ENCODE data around the gene GPR42.
"Not testable (repeated sequence)": the region's sequence is repeated elsewhere in the genome, so short reads cannot be mapped to it uniquely, and the experiment has no call there.

Gene GPR42

GRCh38 chr19:35347171-35347929 is 23.5 kb upstream of the GPR42 start, which contains the start of gene FFAR1:
FFAR1 (plus strand) TSS chr19:35347902; CDS start chr19:35351552, 3,650 bp downstream.
- DNase-seq, result peak in 3 of 5 donors; percentile 26 to 66 (median 32)

DNA sequence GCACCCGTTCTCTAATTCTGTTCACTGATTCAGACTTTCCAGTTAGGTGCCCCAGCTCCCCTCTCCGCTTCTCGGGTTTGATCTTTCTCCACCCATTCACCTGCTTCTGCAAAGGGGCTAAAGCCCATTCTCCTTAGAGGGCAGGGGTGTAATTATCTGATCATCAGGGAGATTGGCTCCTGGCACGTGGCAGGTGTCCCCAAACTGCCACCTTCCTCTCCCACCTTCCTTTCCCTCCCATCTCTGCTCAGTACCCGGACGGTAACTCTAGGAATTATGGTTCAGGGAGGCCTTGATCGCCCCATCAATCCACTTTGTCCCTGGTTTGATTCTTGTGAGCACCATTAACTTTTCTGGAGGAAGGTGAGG is 23.0 kb upstream of the GPR42 start:
- DNase-seq, result no peak

DNA sequence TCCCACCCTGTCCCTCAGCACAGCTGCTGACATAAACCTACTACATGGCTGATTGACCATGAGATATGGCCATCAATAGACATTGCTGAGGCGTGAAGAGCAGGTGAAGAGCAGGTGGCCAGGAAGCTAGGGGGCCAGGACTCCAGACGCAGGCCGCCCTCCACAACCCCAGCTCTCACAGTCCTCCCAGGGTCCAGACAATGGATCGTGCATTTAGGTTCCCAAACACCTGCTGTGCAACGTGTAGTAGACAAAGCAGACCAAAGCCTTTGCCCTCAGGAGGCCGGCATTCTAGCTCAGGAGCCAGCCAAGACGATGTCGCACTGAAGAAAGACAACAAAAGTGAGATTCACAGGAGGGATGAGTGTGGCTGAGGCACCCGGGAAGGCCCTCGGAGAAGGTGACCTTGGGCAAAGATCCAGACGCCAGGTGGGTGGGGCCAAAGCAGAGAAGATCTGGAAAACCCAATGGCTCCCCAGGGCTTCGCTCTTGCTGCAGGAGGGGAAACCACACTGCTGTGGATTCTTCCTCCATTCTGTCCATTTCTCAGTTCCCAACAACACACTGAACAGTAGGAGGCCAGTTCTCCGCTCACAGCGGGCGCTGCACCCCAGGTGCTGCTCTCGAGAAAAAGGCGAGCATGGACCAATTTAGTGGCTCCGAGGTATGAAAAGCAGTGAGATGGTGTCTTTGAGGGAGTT is 21.8 kb upstream of the GPR42 start:
- DNase-seq, result no peak

DNA sequence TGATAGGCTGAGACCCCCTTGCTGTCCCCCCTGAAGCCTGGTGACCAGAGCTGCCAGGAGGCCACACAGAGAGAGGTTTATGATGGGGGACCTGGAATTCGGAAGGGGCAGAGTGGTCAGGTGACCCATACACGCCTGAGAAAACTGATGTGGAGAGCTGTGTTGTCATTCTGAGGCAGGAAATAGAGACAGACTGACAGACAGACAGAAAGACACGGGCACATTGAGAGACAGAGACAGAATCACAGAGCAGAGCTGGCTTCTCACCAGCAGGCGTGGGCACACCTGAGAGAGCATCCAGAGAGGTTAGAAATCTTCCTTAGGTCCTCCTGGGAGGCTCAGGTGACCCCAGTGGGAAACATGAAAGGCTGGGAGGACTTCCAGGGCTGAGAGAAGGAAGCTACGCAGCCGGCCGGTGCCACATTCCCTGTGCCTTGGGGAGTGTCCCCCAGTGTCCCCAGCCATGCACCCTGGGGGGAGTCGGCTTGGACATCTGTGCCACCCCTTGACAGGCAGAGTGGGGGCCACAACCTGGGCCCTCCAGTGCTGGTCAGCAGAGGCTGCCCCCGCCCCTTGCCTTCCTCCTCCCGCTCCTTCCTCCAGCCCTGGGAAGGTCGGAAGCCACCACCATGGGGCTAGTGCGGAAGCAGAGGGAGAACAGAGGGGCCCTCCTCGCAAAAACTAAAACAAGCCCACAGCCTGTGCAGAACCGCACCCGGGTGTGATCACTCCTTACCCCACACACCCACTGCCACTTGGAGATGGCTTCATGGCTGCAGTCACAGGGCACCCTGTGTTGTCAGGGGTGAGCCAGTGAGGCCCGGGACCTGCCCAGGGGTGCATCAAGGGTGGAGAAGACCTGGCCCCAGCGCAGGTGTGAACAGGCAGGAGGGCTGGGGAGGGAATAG is 21.0 kb upstream of the GPR42 start:
- no peak for DNase-seq

DNA sequence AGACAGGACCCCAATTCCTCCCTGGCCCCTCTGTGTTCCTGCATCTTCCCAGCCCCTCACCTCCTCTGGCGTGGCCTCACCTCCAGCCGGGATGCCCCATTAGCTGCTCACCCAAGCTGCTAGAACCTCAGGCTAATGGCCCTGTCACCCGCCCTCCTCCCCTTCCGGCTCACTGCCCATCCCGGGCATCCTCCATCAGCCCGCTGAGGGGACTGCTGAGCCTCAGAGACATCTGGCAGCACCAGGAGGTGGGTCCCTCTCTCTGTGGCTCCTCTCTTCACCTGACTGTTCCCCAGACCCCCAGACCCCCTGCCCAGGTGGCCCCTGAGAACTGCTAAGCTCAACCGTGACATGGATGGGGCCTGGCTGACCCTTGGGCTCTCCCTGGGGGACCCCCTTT is 20.3 kb upstream of the GPR42 start:
- DNase-seq, result no peak

DNA sequence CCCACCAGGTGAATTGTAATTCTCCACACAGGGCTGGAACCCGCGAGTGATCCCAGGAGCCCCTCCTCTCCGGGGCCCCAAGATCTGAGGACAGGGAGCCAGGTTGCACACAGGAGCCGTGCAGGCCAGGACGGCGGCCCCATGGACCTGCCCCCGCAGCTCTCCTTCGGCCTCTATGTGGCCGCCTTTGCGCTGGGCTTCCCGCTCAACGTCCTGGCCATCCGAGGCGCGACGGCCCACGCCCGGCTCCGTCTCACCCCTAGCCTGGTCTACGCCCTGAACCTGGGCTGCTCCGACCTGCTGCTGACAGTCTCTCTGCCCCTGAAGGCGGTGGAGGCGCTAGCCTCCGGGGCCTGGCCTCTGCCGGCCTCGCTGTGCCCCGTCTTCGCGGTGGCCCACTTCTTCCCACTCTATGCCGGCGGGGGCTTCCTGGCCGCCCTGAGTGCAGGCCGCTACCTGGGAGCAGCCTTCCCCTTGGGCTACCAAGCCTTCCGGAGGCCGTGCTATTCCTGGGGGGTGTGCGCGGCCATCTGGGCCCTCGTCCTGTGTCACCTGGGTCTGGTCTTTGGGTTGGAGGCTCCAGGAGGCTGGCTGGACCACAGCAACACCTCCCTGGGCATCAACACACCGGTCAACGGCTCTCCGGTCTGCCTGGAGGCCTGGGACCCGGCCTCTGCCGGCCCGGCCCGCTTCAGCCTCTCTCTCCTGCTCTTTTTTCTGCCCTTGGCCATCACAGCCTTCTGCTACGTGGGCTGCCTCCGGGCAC is 19.3 kb upstream of the GPR42 start:
- no peak for DNase-seq

- DNase-seq, result no peak
These were observed 18.8 kb upstream of the GPR42 start for GRCh38 chr19:35352177-35352447.

DNA sequence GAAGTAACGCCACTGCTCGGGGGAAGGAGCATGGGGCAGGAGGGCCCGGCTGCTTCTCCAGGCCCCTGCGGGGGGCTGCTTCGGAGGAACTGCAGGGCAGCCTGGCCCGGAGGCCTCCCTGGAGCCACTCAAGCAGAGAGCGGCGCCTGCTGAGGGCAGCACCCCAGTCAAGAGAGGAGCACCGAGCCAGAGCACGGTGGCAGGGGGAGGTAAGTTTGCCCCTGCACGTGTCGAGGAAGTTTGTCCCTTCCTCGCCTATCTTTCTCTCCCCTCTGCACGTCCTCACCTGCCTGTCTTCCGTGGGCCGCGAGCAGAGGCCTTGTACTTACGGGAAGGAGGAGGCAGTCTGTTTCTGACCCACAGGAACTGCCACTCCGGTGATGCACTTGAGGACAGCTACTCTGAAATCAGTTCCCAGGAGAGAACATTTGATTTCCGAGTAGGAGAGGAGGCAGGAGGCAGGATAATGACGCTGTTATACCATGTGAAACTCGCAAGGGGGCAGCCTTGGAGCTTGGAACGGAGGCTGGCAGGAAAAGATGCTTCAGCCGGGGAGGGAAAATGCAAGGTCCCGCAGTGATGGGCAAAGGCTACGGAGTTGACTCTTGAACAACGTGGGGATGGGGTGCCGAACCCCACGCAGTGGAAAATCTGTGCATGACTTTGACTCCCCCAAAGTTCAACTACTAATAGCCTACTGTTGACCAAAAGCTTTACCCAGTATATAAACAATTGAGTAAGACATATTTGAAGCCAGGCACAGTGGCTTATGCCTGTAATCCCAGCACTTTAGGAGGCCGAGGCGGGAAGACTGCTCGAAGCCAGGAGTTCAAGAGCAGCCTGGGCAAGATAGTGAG is 18.2 kb upstream of the GPR42 start:
- peak; percentile 38 to 70 (median 55) for DNase-seq

DNA sequence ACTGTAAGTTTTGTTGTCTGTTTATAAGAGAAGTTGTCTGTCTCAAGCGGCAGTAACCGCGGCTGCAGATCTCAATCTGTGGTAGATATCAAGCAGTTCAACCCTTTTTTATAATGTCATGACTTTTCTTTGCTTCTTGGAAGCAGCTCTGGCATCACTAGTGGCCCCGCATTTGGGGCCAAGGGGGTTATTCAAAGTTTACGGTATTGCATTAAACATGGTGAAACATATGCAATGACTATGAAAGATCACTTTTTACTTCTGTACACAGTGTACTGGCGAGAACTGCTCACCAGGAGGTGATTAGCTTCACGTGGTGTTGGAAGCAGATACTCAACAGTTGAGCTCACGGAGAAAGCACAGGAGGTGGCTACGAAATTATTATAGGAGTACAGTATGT is 17.2 kb upstream of the GPR42 start:
- no peak for DNase-seq

DNA sequence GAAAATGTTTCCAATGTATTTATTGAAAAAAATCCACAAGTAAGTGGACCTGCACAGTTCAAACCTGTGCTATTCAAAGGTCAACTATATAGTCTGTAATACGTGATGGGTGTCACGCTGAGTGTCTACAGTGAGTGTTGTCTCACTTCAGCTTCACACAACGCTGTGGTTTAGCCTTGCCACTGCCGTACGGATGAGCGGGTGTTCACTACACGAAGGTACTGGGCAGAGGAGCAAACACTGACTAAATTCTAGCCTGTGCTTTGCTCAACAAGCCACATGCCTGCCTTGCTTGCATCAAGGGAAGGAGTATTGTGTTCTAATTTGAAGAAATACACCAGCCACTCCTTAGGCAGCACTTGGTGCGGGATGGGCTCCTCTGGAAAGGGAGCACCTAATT is 16.0 kb upstream of the GPR42 start:
- DNase-seq, result no peak

DNA sequence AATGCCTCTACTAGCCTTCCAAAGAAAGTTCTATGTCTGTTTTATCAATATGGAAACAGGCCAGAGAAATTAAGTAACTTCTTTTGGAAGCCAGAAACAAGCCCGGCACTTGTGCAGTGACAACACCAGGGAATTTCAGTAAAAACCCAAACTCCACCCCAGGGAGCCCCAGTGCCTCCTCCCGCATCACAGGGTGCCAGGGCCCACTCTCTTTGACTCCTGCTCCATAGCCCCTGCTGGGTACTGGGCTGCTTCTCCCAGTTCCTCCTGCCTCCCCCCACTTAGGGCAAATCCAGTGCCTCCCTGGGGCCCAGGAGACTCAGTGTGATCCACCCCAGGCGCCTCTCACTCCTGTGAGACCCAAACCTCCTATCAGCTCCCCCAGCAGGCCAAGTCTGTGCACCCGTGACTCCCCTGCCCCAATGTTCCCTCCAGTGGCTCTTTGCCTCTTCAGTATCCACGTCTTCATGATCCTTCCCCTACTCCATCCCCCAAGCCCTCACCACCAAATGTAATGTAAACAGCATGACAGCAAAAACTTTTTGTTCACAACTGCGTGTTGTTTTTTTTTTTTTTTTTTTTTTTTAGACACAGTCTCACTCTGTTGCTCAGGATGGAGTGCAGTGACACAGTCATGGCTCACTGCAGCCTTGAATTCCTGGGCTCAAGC is 14.9 kb upstream of the GPR42 start:
- DNase-seq, result no peak

DNA sequence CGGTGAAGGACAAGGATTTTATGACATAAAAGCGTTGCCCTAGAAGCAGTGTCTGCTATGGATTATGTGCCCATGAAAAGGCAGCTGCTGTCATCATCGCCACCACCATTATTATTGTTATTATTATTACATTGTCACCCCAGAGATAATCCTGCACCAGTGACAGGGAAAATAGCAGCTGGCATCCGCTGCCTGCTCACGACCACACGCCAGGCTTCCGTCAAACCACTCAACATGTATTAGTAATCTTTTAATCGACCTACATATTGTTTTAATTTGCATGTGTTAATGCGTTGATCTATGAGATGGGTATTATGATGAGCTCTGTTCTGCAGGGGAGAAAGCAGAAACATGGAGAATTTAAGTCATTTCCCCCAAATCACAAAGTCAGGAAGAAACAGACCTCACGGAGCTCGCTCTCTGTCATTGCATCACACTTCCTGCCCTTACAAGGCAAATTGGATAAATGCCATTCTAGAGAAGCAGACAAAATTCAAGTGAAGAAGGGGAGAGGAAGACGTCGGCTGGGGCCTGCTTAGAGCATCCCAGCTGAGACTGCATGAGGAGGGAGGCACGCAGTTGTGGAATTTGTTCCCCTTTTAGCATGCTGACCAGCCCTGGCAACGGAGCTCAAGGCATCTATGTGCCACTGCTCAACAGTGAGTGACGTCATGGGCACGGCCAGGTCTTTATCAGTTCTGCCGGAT is 12.8 kb upstream of the GPR42 start, which contains the start of gene FFAR3:
Gene FFAR3, plus strand, starts transcription at position 594 of the 707 bp plus-strand sequence. CDS start 431 bp downstream, outside the sequence.
- DNase-seq, result peak in 1 of 5 donors; percentile 42

DNA sequence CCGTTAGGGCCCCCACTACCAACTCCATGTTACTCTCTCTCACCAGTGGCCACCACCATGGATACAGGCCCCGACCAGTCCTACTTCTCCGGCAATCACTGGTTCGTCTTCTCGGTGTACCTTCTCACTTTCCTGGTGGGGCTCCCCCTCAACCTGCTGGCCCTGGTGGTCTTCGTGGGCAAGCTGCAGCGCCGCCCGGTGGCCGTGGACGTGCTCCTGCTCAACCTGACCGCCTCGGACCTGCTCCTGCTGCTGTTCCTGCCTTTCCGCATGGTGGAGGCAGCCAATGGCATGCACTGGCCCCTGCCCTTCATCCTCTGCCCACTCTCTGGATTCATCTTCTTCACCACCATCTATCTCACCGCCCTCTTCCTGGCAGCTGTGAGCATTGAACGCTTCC is 12.0 kb upstream of the GPR42 start:
- DNase-seq, result not testable (repeated sequence)

GRCh38 chr19:35359395-35359794 is 11.5 kb upstream of the GPR42 start:
- DNase-seq, result not testable (repeated sequence)

GRCh38 chr19:35360081-35360480 is 10.8 kb upstream of the GPR42 start:
- DNase-seq, result not testable (repeated sequence)

DNA sequence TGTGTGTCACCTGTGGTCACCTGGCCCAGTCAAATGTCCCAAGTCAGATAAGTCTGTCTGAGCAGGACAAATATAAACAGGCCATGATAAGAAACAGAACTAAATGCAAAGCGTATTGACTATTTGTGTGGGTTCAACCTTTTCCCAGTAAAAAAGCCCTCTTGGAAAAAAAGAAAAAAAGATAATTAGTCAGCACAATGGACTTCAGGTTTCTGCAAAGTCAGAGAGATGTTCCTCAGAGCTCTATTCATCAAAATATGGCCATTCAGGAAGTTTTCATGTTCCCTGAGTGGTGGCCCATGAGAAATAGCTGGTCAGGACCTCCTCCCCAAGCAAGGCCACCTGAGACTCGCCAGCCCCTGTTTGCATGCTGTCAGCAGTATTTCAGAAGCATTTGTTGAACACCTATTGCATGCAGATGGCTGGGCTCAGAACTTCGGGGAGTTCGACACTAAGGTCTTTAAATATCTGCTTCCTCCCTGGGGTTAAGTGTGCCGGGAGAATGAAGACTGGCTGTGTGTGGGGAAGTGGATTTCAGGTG is 9.9 kb upstream of the GPR42 start:
- no peak for DNase-seq

- DNase-seq, result no peak
These were observed 8.4 kb upstream of the GPR42 start for GRCh38 chr19:35362261-35363000.

DNA sequence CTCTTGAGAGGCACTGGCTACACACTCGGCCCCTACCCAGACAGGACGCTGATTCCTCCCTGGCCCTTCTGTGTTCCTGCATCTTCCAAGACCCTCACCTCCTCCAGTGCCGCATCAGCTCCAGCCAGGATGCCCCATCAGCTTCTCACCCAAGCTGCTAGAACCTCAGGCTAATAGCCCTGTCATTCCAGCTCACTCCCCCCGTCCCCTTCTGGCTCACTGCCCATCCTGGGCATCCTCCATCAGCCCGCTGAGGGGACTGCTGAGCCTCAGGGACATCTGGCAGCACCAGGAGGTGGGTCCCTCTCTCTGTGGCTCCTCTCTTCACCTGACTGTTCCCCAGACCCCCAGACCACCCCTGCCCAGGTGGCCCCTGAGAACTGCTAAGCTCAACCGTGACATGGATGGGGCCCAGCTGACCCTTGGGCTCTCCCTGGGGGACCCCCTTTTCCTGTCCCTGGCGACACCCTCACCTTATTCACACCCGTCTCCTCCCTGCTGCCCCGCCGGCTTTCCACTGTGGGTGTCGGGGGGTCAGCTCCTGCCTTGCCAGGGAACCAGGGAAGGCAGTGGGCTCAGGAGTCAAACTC is 7.8 kb upstream of the GPR42 start:
- DNase-seq, result no peak
